Measurements from ENCODE around the gene SSH2. TPM values are rescaled to one million over a fixed set of nuclear protein-coding genes. Genes with fewer than 3 reads are reported as not detected.

Gene SSH2
- polyA plus RNA-seq, 1 experiment: 24.1 TPM

- no peaks in the 10 kb centered on the region for H3K27me3 ChIP-seq (ENCODE audit: control insufficient read depth, insufficient read depth, low read length)
- H3K4me3 ChIP-seq (ENCODE audit: low read depth, low read length): no peak overlapping the region
- H3K27ac ChIP-seq (ENCODE audit: low read depth, low read length): no peak overlapping the region
- no peak for TF ChIP-seq CTCF (IDR thresholded peaks at IDR 0.05; ENCODE audit: low read depth, low read length)
- H3K9me3 ChIP-seq (ENCODE audit: control insufficient read depth, insufficient read depth, low read length): no peaks in the 10 kb centered on the region
- ChIA-PET POLR2A (interaction anchor here (1.5 kb wide), 1 partner anchor 25 kb away, joined by 4 read pairs; no protein-coding TSS in a partner anchor), CTCF (no interaction called here)
- DNase-seq (ENCODE audit: low read depth, low spot score): no peak
Measured at GRCh38 chr17:29709866-29710519, 220.0 kb downstream of the SSH2 start.

- DNase-seq (ENCODE audit: low read depth, low spot score): no peak
- Histone ChIP-seq H3K27me3 (ENCODE audit: control insufficient read depth, insufficient read depth, low read length) (no peaks in the 10 kb centered on the region), H3K4me3 (ENCODE audit: low read depth, low read length) (no peak overlapping the region), H3K9me3 (ENCODE audit: control insufficient read depth, insufficient read depth, low read length) (no peaks in the 10 kb centered on the region), H3K27ac (ENCODE audit: low read depth, low read length) (no peak overlapping the region)
- ChIA-PET POLR2A (no interaction called here), CTCF (interaction anchor here (0.5 to 0.6 kb wide), 2 partner anchors 100 to 126 kb away, joined by 3 to 12 read pairs; no protein-coding TSS in a partner anchor)
- TF ChIP-seq CTCF (IDR thresholded peaks at IDR 0.05; ENCODE audit: low read depth, low read length): no peak
Measured at GRCh38 chr17:29707212-29707571, 222.8 kb downstream of the SSH2 start.

- no peaks in the 10 kb centered on the region for H3K9me3 ChIP-seq (ENCODE audit: control insufficient read depth, insufficient read depth, low read length)
- no peak overlapping the region for H3K27ac ChIP-seq (ENCODE audit: low read depth, low read length)
- no peak for DNase-seq (ENCODE audit: low read depth, low spot score)
- no peak for TF ChIP-seq CTCF (IDR thresholded peaks at IDR 0.05; ENCODE audit: low read depth, low read length)
- ChIA-PET POLR2A (no interaction called here), CTCF (no interaction called here)
- no peak overlapping the region for H3K4me3 ChIP-seq (ENCODE audit: low read depth, low read length)
- H3K27me3 ChIP-seq (ENCODE audit: control insufficient read depth, insufficient read depth, low read length): no peaks in the 10 kb centered on the region
Measured at GRCh38 chr17:29706045-29706431, 224.0 kb downstream of the SSH2 start.

GRCh38 chr17:29705386-29705785 is 224.6 kb downstream of the SSH2 start:
- TF ChIP-seq CTCF (IDR thresholded peaks at IDR 0.05; ENCODE audit: low read depth, low read length): no peak
- no peak for DNase-seq (ENCODE audit: low read depth, low spot score)
- Histone ChIP-seq H3K27ac (ENCODE audit: low read depth, low read length) (no peak overlapping the region), H3K27me3 (ENCODE audit: control insufficient read depth, insufficient read depth, low read length) (no peaks in the 10 kb centered on the region), H3K4me3 (ENCODE audit: low read depth, low read length) (no peak overlapping the region), H3K9me3 (ENCODE audit: control insufficient read depth, insufficient read depth, low read length) (no peaks in the 10 kb centered on the region)
- CTCF ChIA-PET: no interaction called here
- POLR2A ChIA-PET: no interaction called here

- TF ChIP-seq CTCF (IDR thresholded peaks at IDR 0.05; ENCODE audit: low read depth, low read length): no peak
- Histone ChIP-seq H3K4me3 (ENCODE audit: low read depth, low read length) (no peak overlapping the region), H3K27ac (ENCODE audit: low read depth, low read length) (no peak overlapping the region), H3K9me3 (ENCODE audit: control insufficient read depth, insufficient read depth, low read length) (no peaks in the 10 kb centered on the region), H3K27me3 (ENCODE audit: control insufficient read depth, insufficient read depth, low read length) (no peaks in the 10 kb centered on the region)
- POLR2A ChIA-PET: no interaction called here
- CTCF ChIA-PET: interaction anchor here (0.9 to 2.2 kb wide), 2 partner anchors 33 to 60 kb away, joined by 3 to 5 read pairs; no protein-coding TSS in a partner anchor
- no peak for DNase-seq (ENCODE audit: low read depth, low spot score)
Measured at GRCh38 chr17:29699283-29699682, 230.7 kb downstream of the SSH2 start.

All from AG04450 (cell line).